Panc1 (cell line): ENCODE data around the gene PPP2R3B. TPM values are rescaled to one million over a fixed set of nuclear protein-coding genes. Genes with fewer than 3 reads are reported as not detected.

Experiments used
- ATAC-seq: fragments of 200-7000 bp; cut with Tn5 transposase; 2 replicates; pipeline ENCODE4 v1.9.1; 2020; ENCODE audit warnings: mild to moderate bottlenecking, moderate library complexity
- BruUV-seq: library from RNA; stranded (reverse); fragments of 400-500 nt; replicated peaks from 2 replicates; lab custom pipeline; 2021; lab: Mats Ljungman, UMichigan
- CTCF ChIA-PET: fragments of 300-600 bp; sonication (Branson Sonifier 250); formaldehyde crosslinking; loops from one replicate; lab custom pipeline; 2022; ENCODE audit warnings: antibody characterized with exemption; lab: Charles Lee
- POLR2A ChIA-PET: fragments of 300-600 bp; sonication (Branson Sonifier 250); formaldehyde crosslinking; loops from one replicate; lab custom pipeline; 2022; ENCODE audit warnings: antibody characterized with exemption; lab: Charles Lee
- DNase-seq: peaks from one replicate; pipeline ENCODE4 v3.0.0-alpha.2; 2010; ENCODE audit warnings: low read depth, low spot score
- H3K27ac ChIP-seq: 2 replicates; pipeline ENCODE4 v1.5.1; 2011; ENCODE audit warnings: mild to moderate bottlenecking, low read length, inconsistent platforms
- H3K27me3 ChIP-seq: fragments of 200-500 bp; sonication (Bioruptor generic); 2 replicates; pipeline ENCODE4 v1.6.0; 2014; ENCODE audit warnings: low read length, inconsistent platforms; ENCODE audit not compliant: control insufficient read depth, insufficient read depth
- H3K36me3 ChIP-seq: fragments of 200-500 bp; sonication (Bioruptor generic); 2 replicates; pipeline ENCODE4 v1.5.1; 2014; ENCODE audit warnings: inconsistent platforms, mild to moderate bottlenecking, low read length, moderate library complexity; ENCODE audit not compliant: control insufficient read depth, insufficient read depth
- H3K4me1 ChIP-seq: 2 replicates; pipeline ENCODE4 v1.5.1; 2011; ENCODE audit warnings: inconsistent platforms, mild to moderate bottlenecking, low read length, moderate library complexity; ENCODE audit not compliant: control insufficient read depth, insufficient read depth
- H3K4me3 ChIP-seq, 2 experiments: 2 replicates each; pipeline ENCODE4 v1.5.1; 2011 to 2012; ENCODE audit warnings: low read depth in 2 of 2, low read length in 2 of 2, mild to moderate bottlenecking in 2 of 2, inconsistent platforms in 1 of 2, moderate library complexity in 1 of 2
- H3K9me3 ChIP-seq: fragments of 200-500 bp; sonication (Bioruptor generic); 2 replicates; pipeline ENCODE4 v1.5.1; 2014; ENCODE audit warnings: low read depth, mild to moderate bottlenecking, inconsistent platforms, low read length, moderate library complexity; ENCODE audit not compliant: control insufficient read depth, insufficient read depth
- POLR2AphosphoS5 ChIP-seq: IDR thresholded peaks from 2 replicates; pipeline ENCODE4 v1.6.1; 2012; ENCODE audit warnings: mild to moderate bottlenecking, low read depth, low read length, moderate library complexity
- SIN3A ChIP-seq: IDR thresholded peaks from 2 replicates; pipeline ENCODE4 v1.6.1; 2012; ENCODE audit warnings: low read depth, mild to moderate bottlenecking, low read length, moderate library complexity, borderline replicate concordance; ENCODE audit not compliant: insufficient read depth
- TCF7L2 ChIP-seq: IDR thresholded peaks from 2 replicates; pipeline ENCODE4 v1.6.1; 2011; ENCODE audit warnings: mild to moderate bottlenecking, low read depth, low read length, inconsistent platforms
- in situ Hi-C: cut with HindIII; loops from 2 replicates; pipeline ENCODE4 v1.10.0; 2016; ENCODE audit warnings: low sequenced_read_pairs, low pct_unique_long_range_greater_than_20kb
- intact Hi-C: fragments of 100-400 bp; cut with micrococcal nuclease; formaldehyde crosslinking; loops from one replicate; pipeline ENCODE4 v1.10.0; 2022; ENCODE audit not compliant: unreplicated experiment
- total RNA-seq: library from RNA; stranded (reverse); gene quantifications from one replicate; pipeline ENCODE4 v1.2.1, GENCODE V29; 2021; ENCODE audit not compliant: unreplicated experiment
- TF ChIP-seq, protein P1 (sequence below), 2 experiments: IDR thresholded peaks; 2 replicates each; pipeline ENCODE4 v1.6.1; 2011 to 2012; ENCODE audit warnings: low read depth in 2 of 2, control low read depth in 1 of 2, low read length in 1 of 2, mild to moderate bottlenecking in 1 of 2, moderate library complexity in 1 of 2; ENCODE audit not compliant: insufficient read depth in 1 of 2
- TF ChIP-seq, protein P2 (sequence below): fragments of 450-650 bp; IDR thresholded peaks from 2 replicates; pipeline ENCODE4 v1.5.1; 2017; ENCODE audit warnings: mild to moderate bottlenecking

The PPP2R3B gene
- total RNA-seq, 1 experiment from 2014 or later: 19.2 TPM

DNA sequence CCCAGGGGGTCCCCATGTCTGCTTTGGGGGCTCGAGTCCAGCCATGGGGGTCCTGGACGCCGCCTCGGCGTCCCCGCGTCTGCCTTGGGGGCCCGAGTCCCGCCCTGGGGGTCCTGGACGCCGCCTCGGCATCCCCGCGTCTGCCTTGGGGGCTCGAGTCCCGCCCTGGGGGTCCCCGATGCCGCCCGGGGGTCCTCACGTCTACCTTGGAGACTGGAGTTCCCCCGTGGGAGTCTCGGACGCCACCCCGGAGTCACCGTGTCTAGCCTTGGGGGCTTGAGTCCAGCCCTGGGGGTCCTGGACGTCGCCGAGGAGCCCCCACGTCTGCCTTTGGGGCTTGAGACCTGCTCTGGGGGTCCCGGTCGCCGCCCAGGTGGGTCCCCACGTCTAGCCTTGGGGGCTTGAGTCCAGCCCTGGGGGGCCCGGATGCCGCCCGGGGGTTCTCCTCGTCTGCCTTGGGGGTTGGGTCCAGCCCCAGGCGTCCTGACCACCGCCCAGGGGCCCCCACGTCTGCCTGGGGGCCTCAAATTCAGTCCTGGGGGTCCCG is 67.1 kb downstream of the PPP2R3B start:
- no peak for TF ChIP-seq POLR2AphosphoS5
- no peak for TF ChIP-seq SIN3A
- no peak for TF ChIP-seq TCF7L2
- TF ChIP-seq, protein P1, sequence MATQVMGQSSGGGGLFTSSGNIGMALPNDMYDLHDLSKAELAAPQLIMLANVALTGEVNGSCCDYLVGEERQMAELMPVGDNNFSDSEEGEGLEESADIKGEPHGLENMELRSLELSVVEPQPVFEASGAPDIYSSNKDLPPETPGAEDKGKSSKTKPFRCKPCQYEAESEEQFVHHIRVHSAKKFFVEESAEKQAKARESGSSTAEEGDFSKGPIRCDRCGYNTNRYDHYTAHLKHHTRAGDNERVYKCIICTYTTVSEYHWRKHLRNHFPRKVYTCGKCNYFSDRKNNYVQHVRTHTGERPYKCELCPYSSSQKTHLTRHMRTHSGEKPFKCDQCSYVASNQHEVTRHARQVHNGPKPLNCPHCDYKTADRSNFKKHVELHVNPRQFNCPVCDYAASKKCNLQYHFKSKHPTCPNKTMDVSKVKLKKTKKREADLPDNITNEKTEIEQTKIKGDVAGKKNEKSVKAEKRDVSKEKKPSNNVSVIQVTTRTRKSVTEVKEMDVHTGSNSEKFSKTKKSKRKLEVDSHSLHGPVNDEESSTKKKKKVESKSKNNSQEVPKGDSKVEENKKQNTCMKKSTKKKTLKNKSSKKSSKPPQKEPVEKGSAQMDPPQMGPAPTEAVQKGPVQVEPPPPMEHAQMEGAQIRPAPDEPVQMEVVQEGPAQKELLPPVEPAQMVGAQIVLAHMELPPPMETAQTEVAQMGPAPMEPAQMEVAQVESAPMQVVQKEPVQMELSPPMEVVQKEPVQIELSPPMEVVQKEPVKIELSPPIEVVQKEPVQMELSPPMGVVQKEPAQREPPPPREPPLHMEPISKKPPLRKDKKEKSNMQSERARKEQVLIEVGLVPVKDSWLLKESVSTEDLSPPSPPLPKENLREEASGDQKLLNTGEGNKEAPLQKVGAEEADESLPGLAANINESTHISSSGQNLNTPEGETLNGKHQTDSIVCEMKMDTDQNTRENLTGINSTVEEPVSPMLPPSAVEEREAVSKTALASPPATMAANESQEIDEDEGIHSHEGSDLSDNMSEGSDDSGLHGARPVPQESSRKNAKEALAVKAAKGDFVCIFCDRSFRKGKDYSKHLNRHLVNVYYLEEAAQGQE (IDR thresholded peaks at IDR 0.05; ENCODE audit: insufficient read depth in 1 of 2, low read depth in 2 of 2, low read length in 1 of 2): no peak
- TF ChIP-seq, protein P2, sequence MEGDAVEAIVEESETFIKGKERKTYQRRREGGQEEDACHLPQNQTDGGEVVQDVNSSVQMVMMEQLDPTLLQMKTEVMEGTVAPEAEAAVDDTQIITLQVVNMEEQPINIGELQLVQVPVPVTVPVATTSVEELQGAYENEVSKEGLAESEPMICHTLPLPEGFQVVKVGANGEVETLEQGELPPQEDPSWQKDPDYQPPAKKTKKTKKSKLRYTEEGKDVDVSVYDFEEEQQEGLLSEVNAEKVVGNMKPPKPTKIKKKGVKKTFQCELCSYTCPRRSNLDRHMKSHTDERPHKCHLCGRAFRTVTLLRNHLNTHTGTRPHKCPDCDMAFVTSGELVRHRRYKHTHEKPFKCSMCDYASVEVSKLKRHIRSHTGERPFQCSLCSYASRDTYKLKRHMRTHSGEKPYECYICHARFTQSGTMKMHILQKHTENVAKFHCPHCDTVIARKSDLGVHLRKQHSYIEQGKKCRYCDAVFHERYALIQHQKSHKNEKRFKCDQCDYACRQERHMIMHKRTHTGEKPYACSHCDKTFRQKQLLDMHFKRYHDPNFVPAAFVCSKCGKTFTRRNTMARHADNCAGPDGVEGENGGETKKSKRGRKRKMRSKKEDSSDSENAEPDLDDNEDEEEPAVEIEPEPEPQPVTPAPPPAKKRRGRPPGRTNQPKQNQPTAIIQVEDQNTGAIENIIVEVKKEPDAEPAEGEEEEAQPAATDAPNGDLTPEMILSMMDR: no peak
- POLR2A ChIA-PET: no interaction called here
- H3K4me1 ChIP-seq: no peaks in the 10 kb centered on the region

DNA sequence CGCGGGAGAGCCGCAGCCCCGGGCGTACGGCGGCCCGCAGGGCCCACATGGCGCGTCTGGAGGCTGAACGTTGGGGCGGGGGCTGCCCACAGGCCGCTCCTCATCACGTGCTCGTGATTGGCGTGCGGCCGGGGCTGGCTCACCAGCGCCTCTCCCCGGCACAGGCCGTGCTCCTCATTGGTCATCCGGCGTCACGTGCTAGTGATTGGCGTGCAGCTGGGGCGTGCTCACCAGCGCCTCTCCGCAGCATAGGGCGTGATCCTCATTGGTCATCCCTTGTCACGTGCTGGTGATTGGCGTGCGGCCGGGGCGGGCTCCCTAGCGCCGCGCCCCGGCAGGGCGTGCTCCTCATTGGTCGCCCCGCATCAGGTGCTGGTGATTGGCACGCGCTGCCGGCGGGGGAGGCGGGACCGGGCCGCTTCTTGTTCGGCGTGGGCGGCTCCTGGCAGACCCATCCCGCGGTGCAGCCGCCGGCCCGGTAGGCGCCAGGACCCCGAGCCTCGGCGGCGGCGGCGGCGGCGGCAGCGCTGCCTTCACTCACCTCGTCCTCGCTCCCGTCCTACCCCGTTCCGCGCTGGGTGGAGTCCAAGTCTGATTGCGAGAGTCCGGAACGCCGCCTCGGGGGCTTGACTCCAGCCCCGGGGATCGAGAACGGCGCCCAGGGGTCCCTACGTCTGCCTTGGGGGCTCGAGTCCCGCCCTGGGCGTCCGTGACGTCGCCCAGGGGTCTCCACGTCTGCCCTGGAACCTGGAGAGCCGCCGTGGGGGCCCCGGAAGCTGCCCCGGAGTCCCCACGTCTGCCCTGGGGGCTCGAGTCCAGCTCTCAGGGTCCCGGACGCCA is 67.7 kb downstream of the PPP2R3B start, which contains the start of gene GTPBP6:
TSS of gene GTPBP6 (minus strand) at position 58 of the 840 bp plus-strand sequence. CDS start at position 49, 9 bp downstream.
- Histone ChIP-seq H3K9me3 (no peaks in the 10 kb centered on the region), H3K4me3 (peak within 1 kb of the TSS; percentile 58 to 62), H3K36me3 (no peaks in the 10 kb centered on the region; the same call in 1 of the 2 replicates), H3K27ac (peak within 1 kb of the TSS; percentile 66), H3K27me3 (no peaks in the 10 kb centered on the region), H3K4me1 (no peaks in the 10 kb centered on the region)
- peak; percentile 85 for ATAC-seq
- peak; percentile 81 for DNase-seq
- intact Hi-C loops: no loop called here
- CTCF ChIA-PET: no interaction called here
- POLR2A ChIA-PET: no interaction called here
- in situ Hi-C loops: no loop called here
- TF ChIP-seq, protein P2: no peak
- TF ChIP-seq SIN3A (no peak), POLR2AphosphoS5 (no peak), TCF7L2 (no peak)
- TF ChIP-seq, protein P1 (IDR thresholded peaks at IDR 0.05; ENCODE audit: insufficient read depth in 1 of 2, low read depth in 2 of 2, low read length in 1 of 2): no peak
- no TSS peak for BruUV-seq

More for the DNA sequence above, 67.1 kb downstream of the PPP2R3B start:
- CTCF ChIA-PET: no interaction called here
- intact Hi-C loops: no loop called here
- no peak for DNase-seq
- Histone ChIP-seq H3K4me3 (peak overlapping the region; percentile 58 to 62), H3K27ac (peak overlapping the region; percentile 66), H3K27me3 (no peaks in the 10 kb centered on the region), H3K9me3 (no peaks in the 10 kb centered on the region), H3K36me3 (no peaks in the 10 kb centered on the region; the same call in 1 of the 2 replicates)
- BruUV-seq: no TSS peak
- no peak for ATAC-seq
- in situ Hi-C loops: no loop called here
